GM12878 (cell line): ENCODE data around the gene MLXIP.

Source experiments
- BCL11A ChIP-seq: IDR thresholded peaks from 2 replicates; pipeline ENCODE4 v1.6.1; 2011; ENCODE audit warnings: low read depth, low read length
- CBX5 ChIP-seq: sonication (generic); IDR thresholded peaks from 2 replicates; pipeline ENCODE4 v1.6.1; 2016; ENCODE audit warnings: low read depth, moderate library complexity, mild to moderate bottlenecking, inconsistent platforms
- EZH2 ChIP-seq: IDR thresholded peaks from 2 replicates; pipeline ENCODE4 v1.6.1; 2012; ENCODE audit warnings: low read depth, mild to moderate bottlenecking, control low read depth, inconsistent platforms, low read length, borderline replicate concordance; ENCODE audit not compliant: control insufficient read depth
- HDGF ChIP-seq: fragments of 450-650 bp; IDR thresholded peaks from 2 replicates; pipeline ENCODE4 v1.6.1; 2016; ENCODE audit warnings: antibody characterized with exemption
- JUND ChIP-seq: IDR thresholded peaks from 2 replicates; pipeline ENCODE4 v1.6.1; 2012; ENCODE audit warnings: low read depth, mild to moderate bottlenecking, low read length, improper control_type of control experiment, moderate library complexity
- NR2C2 ChIP-seq: IDR thresholded peaks from 2 replicates; pipeline ENCODE4 v1.6.1; 2011; ENCODE audit warnings: borderline replicate concordance, low read depth; ENCODE audit not compliant: control insufficient read depth, insufficient read length
- NR2F1 ChIP-seq: fragments of 450-650 bp; conservative IDR thresholded peaks from 2 replicates; pipeline ENCODE4 v1.6.1; 2017; ENCODE audit warnings: mild to moderate bottlenecking
- POLR2AphosphoS5 ChIP-seq: IDR thresholded peaks from 2 replicates; pipeline ENCODE4 v1.6.1; 2011; ENCODE audit warnings: mild to moderate bottlenecking, low read length, inconsistent platforms
- RBBP5 ChIP-seq: fragments of 200-600 bp; sonication (generic); conservative IDR thresholded peaks from 2 replicates; pipeline ENCODE4 v1.6.1; 2016
- RFX5 ChIP-seq: IDR thresholded peaks from 2 replicates; pipeline ENCODE4 v1.6.1; 2011; ENCODE audit warnings: low read depth, low read length, improper control_type of control experiment
- ZNF217 ChIP-seq: fragments of 450-650 bp; IDR thresholded peaks from 2 replicates; pipeline ENCODE4 v1.6.1; 2017; ENCODE audit warnings: antibody characterized with exemption, mild to moderate bottlenecking
- TF ChIP-seq, protein P1 (sequence below), 3 experiments: IDR thresholded peaks in 2 of 3; conservative IDR thresholded peaks in 1 of 3; 2 replicates each; pipeline ENCODE4 v1.5.1; 2011; ENCODE audit warnings: low read depth in 3 of 3, low read length in 3 of 3, mild to moderate bottlenecking in 3 of 3, control low read depth in 2 of 3, moderate library complexity in 2 of 3, inconsistent platforms in 1 of 3, mixed read lengths in 1 of 3; ENCODE audit not compliant: control insufficient read depth in 2 of 3, insufficient read depth in 1 of 3; ENCODE audit errors: extremely low read depth in 1 of 3
- TF ChIP-seq, protein P2 (sequence below): IDR thresholded peaks from 2 replicates; pipeline ENCODE4 v1.6.1; 2012; ENCODE audit warnings: low read depth, low read length, improper control_type of control experiment
- TF ChIP-seq, protein P3 (sequence below): fragments of 450-650 bp; IDR thresholded peaks from 2 replicates; pipeline ENCODE4 v1.6.1; 2017; ENCODE audit warnings: mild to moderate bottlenecking, moderate library complexity

DNA sequence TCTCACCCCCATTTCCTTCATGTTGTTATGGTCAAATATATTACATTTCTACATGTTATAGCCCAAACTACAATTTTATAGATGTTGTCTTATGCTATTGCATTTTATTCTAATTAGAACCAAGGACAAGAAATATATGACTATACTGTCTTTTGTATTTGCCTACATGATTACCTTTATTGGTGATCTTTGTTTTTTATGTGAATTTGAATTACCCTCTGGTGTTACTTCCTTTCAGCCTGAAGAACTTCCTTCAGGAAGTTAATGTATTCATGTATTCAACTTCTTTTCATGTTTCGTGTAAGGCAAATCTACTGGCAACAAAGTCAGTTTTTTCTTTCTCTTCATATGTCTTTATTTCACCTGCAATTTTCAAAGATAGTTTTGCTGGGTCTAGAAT is 116.2 kb downstream of the MLXIP start:
- TF ChIP-seq JUND (no peak), ZNF217 (no peak), BCL11A (no peak), EZH2 (no peak), NR2C2 (no peak), HDGF (no peak), CBX5 (no peak), RBBP5 (no peak), RFX5 (no peak), POLR2AphosphoS5 (no peak), NR2F1 (no peak)
- TF ChIP-seq, protein P1, sequence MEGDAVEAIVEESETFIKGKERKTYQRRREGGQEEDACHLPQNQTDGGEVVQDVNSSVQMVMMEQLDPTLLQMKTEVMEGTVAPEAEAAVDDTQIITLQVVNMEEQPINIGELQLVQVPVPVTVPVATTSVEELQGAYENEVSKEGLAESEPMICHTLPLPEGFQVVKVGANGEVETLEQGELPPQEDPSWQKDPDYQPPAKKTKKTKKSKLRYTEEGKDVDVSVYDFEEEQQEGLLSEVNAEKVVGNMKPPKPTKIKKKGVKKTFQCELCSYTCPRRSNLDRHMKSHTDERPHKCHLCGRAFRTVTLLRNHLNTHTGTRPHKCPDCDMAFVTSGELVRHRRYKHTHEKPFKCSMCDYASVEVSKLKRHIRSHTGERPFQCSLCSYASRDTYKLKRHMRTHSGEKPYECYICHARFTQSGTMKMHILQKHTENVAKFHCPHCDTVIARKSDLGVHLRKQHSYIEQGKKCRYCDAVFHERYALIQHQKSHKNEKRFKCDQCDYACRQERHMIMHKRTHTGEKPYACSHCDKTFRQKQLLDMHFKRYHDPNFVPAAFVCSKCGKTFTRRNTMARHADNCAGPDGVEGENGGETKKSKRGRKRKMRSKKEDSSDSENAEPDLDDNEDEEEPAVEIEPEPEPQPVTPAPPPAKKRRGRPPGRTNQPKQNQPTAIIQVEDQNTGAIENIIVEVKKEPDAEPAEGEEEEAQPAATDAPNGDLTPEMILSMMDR (IDR thresholded peaks at IDR 0.05 in 2 of 3, conservative IDR thresholded peaks at IDR 0.05 in 1 of 3; ENCODE audit: control insufficient read depth in 2 of 3, extremely low read depth in 1 of 3, insufficient read depth in 1 of 3, low read depth in 3 of 3, low read length in 3 of 3), result no peak
- TF ChIP-seq, protein P2, sequence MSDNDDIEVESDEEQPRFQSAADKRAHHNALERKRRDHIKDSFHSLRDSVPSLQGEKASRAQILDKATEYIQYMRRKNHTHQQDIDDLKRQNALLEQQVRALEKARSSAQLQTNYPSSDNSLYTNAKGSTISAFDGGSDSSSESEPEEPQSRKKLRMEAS, result no peak
- TF ChIP-seq, protein P3, sequence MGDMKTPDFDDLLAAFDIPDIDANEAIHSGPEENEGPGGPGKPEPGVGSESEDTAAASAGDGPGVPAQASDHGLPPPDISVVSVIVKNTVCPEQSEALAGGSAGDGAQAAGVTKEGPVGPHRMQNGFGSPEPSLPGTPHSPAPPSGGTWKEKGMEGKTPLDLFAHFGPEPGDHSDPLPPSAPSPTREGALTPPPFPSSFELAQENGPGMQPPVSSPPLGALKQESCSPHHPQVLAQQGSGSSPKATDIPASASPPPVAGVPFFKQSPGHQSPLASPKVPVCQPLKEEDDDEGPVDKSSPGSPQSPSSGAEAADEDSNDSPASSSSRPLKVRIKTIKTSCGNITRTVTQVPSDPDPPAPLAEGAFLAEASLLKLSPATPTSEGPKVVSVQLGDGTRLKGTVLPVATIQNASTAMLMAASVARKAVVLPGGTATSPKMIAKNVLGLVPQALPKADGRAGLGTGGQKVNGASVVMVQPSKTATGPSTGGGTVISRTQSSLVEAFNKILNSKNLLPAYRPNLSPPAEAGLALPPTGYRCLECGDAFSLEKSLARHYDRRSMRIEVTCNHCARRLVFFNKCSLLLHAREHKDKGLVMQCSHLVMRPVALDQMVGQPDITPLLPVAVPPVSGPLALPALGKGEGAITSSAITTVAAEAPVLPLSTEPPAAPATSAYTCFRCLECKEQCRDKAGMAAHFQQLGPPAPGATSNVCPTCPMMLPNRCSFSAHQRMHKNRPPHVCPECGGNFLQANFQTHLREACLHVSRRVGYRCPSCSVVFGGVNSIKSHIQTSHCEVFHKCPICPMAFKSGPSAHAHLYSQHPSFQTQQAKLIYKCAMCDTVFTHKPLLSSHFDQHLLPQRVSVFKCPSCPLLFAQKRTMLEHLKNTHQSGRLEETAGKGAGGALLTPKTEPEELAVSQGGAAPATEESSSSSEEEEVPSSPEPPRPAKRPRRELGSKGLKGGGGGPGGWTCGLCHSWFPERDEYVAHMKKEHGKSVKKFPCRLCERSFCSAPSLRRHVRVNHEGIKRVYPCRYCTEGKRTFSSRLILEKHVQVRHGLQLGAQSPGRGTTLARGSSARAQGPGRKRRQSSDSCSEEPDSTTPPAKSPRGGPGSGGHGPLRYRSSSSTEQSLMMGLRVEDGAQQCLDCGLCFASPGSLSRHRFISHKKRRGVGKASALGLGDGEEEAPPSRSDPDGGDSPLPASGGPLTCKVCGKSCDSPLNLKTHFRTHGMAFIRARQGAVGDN, result no peak
